ENCODE results near the gene PPFIA1.

GRCh38 chr11:70418130-70418529, 147.6 kb downstream of the PPFIA1 start:
- TF ChIP-seq CTCF (conservative IDR thresholded peaks at IDR 0.05) (no peak), ZFX (IDR thresholded peaks at IDR 0.05) (no peak)

Data from C4-2B (cell line).